HEK293T (cell line): ENCODE measurements around the gene SNCG.

Source experiments
- CTBP1 ChIP-seq: fragments of 450-650 bp; IDR thresholded peaks from 2 replicates; pipeline ENCODE4 v1.6.1; 2016; ENCODE audit warnings: borderline replicate concordance
- NFRKB ChIP-seq: fragments of 450-650 bp; IDR thresholded peaks from 2 replicates; pipeline ENCODE4 v1.6.1; 2016; ENCODE audit warnings: mild to moderate bottlenecking, moderate library complexity

- TF ChIP-seq CTBP1 (no peak), NFRKB (no peak)
Observed at GRCh38 chr10:86937502-86938154, 20.8 kb upstream of the SNCG start.
